NCI-H128 (cell line): ENCODE measurements around the gene CRHR1.
"Not testable (repeated sequence)": the region's sequence is repeated elsewhere in the genome, so short reads cannot be mapped to it uniquely, and the experiment has no call there.

Experiments used
- DNase-seq: peaks from one replicate; lab custom pipeline; 2025; ENCODE audit not compliant: unreplicated experiment; lab: John Stamatoyannopoulos, UW

The CRHR1 gene

DNA sequence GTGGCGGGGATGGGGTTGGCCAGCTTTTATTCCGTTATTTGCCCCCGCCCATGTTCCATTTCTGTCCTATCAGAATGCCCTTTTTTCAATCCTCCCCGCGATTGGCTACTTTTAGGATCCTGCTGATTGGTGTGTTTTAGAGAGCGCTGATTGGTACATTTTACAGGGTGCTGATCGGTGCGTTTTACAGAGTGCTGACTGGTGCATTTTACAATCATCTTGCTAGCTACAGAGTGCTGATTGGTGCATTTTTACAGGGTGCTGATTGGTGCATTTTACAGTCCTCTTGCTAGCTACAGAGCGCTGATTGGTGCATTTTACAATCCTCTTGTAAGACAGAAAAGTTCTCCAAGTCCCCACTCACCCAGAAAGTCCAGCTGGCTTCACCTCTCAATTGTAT, 78.0 kb downstream of the CRHR1 start:
- not testable (repeated sequence) for DNase-seq

GRCh38 chr17:45863857-45864654, 79.9 kb downstream of the CRHR1 start:
- DNase-seq: no peak

GRCh38 chr17:45867171-45867570, 83.1 kb downstream of the CRHR1 start:
- DNase-seq: no peak

DNA sequence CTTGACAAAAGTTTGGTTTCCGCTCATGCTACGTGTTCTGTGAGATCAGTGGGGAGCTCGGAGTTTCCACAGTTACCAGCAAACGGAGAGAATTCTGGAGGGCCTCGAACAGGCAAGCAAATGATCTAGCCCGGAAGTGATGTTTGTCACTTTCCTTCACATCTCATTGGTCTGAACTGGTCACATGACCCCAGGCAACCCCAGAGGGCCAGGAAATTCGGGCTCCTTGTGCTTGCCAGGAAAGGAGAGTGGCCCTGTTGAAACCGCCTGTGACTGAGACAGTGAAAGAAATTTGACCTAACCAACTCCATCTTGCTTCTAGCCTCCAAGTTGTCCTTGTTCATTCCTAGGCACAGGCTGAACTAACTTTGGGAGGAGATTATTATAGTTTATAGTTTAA, 83.6 kb downstream of the CRHR1 start:
- no peak for DNase-seq

- no peak for DNase-seq
Observed at GRCh38 chr17:45868276-45868675, 84.2 kb downstream of the CRHR1 start.

DNA sequence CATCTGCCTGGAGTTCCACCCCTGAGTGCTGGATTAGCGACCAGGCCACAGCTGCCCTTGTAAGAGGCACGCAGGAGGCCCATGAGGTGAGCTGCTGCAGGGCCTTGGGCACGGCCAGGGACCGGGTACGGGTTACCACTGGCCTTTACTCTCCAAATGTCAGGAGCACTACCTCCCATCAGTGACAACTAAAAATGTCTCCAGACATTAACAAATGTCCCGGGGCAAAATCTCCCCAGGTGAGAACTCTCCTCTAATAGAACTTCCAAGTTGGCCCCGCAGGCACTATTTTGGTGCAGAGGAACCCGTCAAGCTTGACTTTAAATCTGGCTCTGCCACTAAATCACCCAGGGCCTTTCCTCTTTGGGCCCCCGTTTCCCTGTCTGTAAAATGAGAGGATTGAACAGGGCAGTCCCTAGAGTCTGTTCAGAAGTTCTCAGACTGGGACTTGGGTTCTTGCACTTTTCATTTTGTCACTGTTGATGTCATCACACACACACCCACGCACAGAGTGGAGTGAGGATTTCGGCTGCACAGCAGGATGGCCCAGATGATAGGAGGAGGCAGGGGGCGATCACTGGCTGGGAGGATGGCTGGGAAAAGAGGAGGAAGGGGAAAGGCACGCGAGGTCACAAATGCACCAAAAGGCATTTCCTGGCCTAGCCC, 85.7 kb downstream of the CRHR1 start:
- DNase-seq: no peak

DNA sequence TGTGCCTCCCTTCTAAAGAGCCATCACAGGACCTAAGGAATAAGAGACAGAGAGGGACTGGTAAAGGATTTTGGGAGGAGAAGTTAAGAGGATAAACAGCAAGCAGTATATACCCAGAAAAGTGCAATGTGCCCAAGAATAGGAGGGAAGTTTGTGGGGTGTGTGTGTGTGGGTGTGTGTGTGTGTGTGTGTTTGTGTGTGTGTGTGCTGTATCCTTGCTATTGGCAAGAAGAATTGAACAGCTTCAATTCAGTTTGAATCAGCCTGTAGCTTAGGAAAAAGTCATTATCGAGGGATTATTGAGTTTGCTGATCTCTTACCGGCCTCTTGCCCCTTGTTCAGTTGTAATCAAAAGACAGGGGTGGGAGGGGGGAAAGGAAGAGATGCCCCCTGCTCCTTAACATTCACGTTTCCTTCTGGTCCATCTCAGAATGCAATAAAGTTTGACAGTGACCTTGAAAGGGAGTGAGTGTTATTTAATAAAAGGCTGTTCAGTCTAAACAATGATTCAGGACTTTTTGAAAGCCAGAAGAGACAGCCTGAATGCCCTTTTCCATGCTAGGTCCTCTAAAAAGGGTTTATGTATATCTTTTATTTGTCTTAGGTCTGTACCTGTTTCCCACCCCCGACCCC, 86.3 kb downstream of the CRHR1 start:
- DNase-seq: no peak

- DNase-seq: no peak
Observed at GRCh38 chr17:45871718-45872117, 87.6 kb downstream of the CRHR1 start.

DNA sequence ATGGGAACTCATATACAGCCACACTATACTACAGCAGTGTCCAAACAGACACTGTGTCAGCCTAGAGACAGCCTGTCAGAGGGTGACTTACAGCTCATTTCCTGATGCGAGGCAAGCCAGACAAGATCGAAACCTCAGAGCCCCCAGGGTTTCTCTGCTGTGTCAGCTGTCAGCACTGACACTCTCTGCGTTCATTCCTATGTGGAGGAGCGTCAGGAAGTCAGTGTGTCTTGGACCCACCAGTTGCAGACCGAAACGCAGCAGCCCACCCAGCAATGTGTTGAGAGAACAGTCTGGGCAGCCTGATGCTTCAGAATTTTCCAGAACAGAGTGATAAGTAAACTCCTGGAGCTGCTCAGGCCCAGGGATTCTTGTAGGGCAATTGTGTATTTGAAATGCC, 89.6 kb downstream of the CRHR1 start:
- DNase-seq: no peak

- DNase-seq: no peak
Observed at GRCh38 chr17:45874151-45874550, 90.0 kb downstream of the CRHR1 start.

- DNase-seq: no peak
Observed at GRCh38 chr17:45876539-45876938, 92.4 kb downstream of the CRHR1 start.

- no peak for DNase-seq
Observed at GRCh38 chr17:45877467-45877866, 93.3 kb downstream of the CRHR1 start.

- DNase-seq: no peak
Observed at GRCh38 chr17:45883063-45883462, 98.9 kb downstream of the CRHR1 start.
